Lower lobe of right lung (tissue), 2 donors: ENCODE measurements around the gene GAD2. TPM values are rescaled to one million over a fixed set of nuclear protein-coding genes. Genes with fewer than 3 reads are reported as not detected.

Experiments used
- ATAC-seq, 2 donors: fragments of 200-7000 bp; cut with Tn5 transposase; one replicate each; pipeline ENCODE4 v1.9.1; 2020 to 2022; ENCODE audit warnings: mild to moderate bottlenecking in 2 of 2, moderate library complexity in 2 of 2
- DNase-seq: peaks from one replicate; pipeline ENCODE4 v3.0.0-alpha.2; 2020
- H3K27ac ChIP-seq: fragments of 200-600 bp; one replicate; pipeline ENCODE4 v1.8.0; 2022
- H3K27me3 ChIP-seq: fragments of 200-600 bp; one replicate; pipeline ENCODE4 v1.8.0; 2022; ENCODE audit warnings: low read depth
- H3K36me3 ChIP-seq: fragments of 200-600 bp; one replicate; pipeline ENCODE4 v1.8.0; 2022; ENCODE audit warnings: mild to moderate bottlenecking
- H3K4me1 ChIP-seq: fragments of 200-600 bp; one replicate; pipeline ENCODE4 v1.8.0; 2022
- H3K4me3 ChIP-seq: fragments of 200-600 bp; one replicate; pipeline ENCODE4 v1.8.0; 2022; ENCODE audit warnings: mild to moderate bottlenecking
- H3K9me3 ChIP-seq: fragments of 200-600 bp; one replicate; pipeline ENCODE4 v1.8.0; 2022
- CTCF ChIP-seq: fragments of 200-600 bp; IDR thresholded peaks from one replicate; pipeline ENCODE4 v1.8.0; 2022; ENCODE audit warnings: antibody characterized with exemption, mild to moderate bottlenecking
- intact Hi-C: fragments of 100-400 bp; cut with DNase I; formaldehyde crosslinking; loops from one replicate; pipeline ENCODE4 v1.11.0; 2022
- long read RNA-seq: library from polyadenylated mRNA; unstranded; transcript quantifications from one replicate; pipeline ENCODE4 v2.0.0, GENCODE V29; 2021
- total RNA-seq: library from RNA; stranded (reverse); fragmentation: NEBNext Ultra II Directional; extraction: Animal tissue kit (Norgen Biotek cat#: 25700); gene quantifications from one replicate; pipeline ENCODE4 v1.2.1, GENCODE V29; 2021
- donor health status: DM: no; HTN: yes; CAD: no; lungs with severe emphysema.

Gene GAD2
- total RNA-seq, result not detected
- long read RNA-seq, result 0 reads

- no peak for TF ChIP-seq CTCF
- H3K4me1 ChIP-seq, result peaks cover 24% of the 10 kb centered on the region
- DNase-seq (no peak), ATAC-seq (no peak)
- peaks cover 97% of the 10 kb centered on the region for H3K27me3 ChIP-seq
- intact Hi-C loops, result no loop called here
- no peak within 1 kb of the TSS for H3K27ac ChIP-seq
- no peaks in the 10 kb centered on the region for H3K36me3 ChIP-seq
- no peak within 1 kb of the TSS for H3K4me3 ChIP-seq
- H3K9me3 ChIP-seq, result no peaks in the 10 kb centered on the region
These were observed at the start of gene GAD2 for GRCh38 chr10:26216585-26217395. TSS of gene GAD2 (plus strand) at chr10:26216774. CDS start at chr10:26216810, 36 bp downstream.

GRCh38 chr10:26169466-26169865 lies 47.1 kb upstream of the GAD2 start:
- Histone ChIP-seq H3K9me3 (no peaks in the 10 kb centered on the region), H3K4me3 (no peak overlapping the region), H3K36me3 (no peaks in the 10 kb centered on the region), H3K27ac (no peak overlapping the region), H3K27me3 (no peaks in the 10 kb centered on the region), H3K4me1 (no peaks in the 10 kb centered on the region)
- TF ChIP-seq CTCF, result no peak
- DNase-seq (no peak), ATAC-seq (no peak)
- intact Hi-C loops, result no loop called here

- no peaks in the 10 kb centered on the region for H3K9me3 ChIP-seq
- intact Hi-C loops, result no loop called here
- no peak for TF ChIP-seq CTCF
- H3K27me3 ChIP-seq, result no peaks in the 10 kb centered on the region
- no peak overlapping the region for H3K27ac ChIP-seq
- DNase-seq, result no peak
- no peak for ATAC-seq
- no peaks in the 10 kb centered on the region for H3K36me3 ChIP-seq
- H3K4me1 ChIP-seq, result no peaks in the 10 kb centered on the region
- H3K4me3 ChIP-seq, result no peak overlapping the region
These were observed 44.4 kb upstream of the GAD2 start for GRCh38 chr10:26172131-26172530.

- intact Hi-C loops, result no loop called here
- DNase-seq, result no peak
- ATAC-seq, result no peak
- H3K4me3 ChIP-seq, result no peak overlapping the region
- no peak for TF ChIP-seq CTCF
- no peaks in the 10 kb centered on the region for H3K4me1 ChIP-seq
- no peak overlapping the region for H3K27ac ChIP-seq
- no peaks in the 10 kb centered on the region for H3K9me3 ChIP-seq
- H3K36me3 ChIP-seq, result no peaks in the 10 kb centered on the region
- no peaks in the 10 kb centered on the region for H3K27me3 ChIP-seq
These were observed 42.7 kb upstream of the GAD2 start for GRCh38 chr10:26173837-26174236.

- Histone ChIP-seq H3K27ac (no peak overlapping the region), H3K27me3 (no peaks in the 10 kb centered on the region), H3K4me1 (no peaks in the 10 kb centered on the region), H3K36me3 (no peaks in the 10 kb centered on the region), H3K9me3 (no peaks in the 10 kb centered on the region), H3K4me3 (no peak overlapping the region)
- ATAC-seq (no peak), DNase-seq (no peak)
- intact Hi-C loops, result no loop called here
- TF ChIP-seq CTCF, result no peak
These were observed 39.2 kb upstream of the GAD2 start for GRCh38 chr10:26177341-26177740.
